H9 (cell line): ENCODE data around the gene NEK5. TPM values are rescaled to one million over a fixed set of nuclear protein-coding genes. Genes with fewer than 3 reads are reported as not detected.

ENCODE experiments used
- DNase-seq: peaks from one replicate; pipeline ENCODE4 v3.0.0-alpha.2; 2017
- H2AFZ ChIP-seq: one replicate; pipeline ENCODE4 v1.6.1; 2013; ENCODE audit warnings: mild to moderate bottlenecking, low read length, control low read depth, moderate library complexity
- H2AK5ac ChIP-seq: 2 replicates; pipeline ENCODE4 v1.6.1; 2013; ENCODE audit warnings: low read length, control low read depth, mixed read lengths; ENCODE audit not compliant: insufficient read length
- H2BK120ac ChIP-seq: one replicate; pipeline ENCODE4 v1.6.1; 2013; ENCODE audit warnings: low read depth, mild to moderate bottlenecking, low read length, control low read depth, inconsistent platforms; ENCODE audit not compliant: poor library complexity, severe bottlenecking
- H2BK12ac ChIP-seq: 2 replicates; pipeline ENCODE4 v1.6.1; 2013; ENCODE audit warnings: low read length, control low read depth, mixed read lengths, low read depth; ENCODE audit not compliant: insufficient read length
- H2BK15ac ChIP-seq: 2 replicates; pipeline ENCODE4 v1.6.1; 2013; ENCODE audit warnings: low read depth, low read length, control low read depth
- H2BK20ac ChIP-seq: one replicate; pipeline ENCODE4 v1.6.1; 2013; ENCODE audit warnings: low read depth, mild to moderate bottlenecking, low read length, control low read depth, inconsistent platforms; ENCODE audit not compliant: poor library complexity, severe bottlenecking
- H2BK5ac ChIP-seq: 2 replicates; pipeline ENCODE4 v1.6.1; 2013; ENCODE audit warnings: low read length, control low read depth, mixed read lengths; ENCODE audit not compliant: insufficient read length
- H3K14ac ChIP-seq: 2 replicates; pipeline ENCODE4 v1.6.1; 2013; ENCODE audit warnings: low read length, control low read depth; ENCODE audit not compliant: insufficient read depth
- H3K18ac ChIP-seq: 2 replicates; pipeline ENCODE4 v1.6.1; 2013; ENCODE audit warnings: low read depth, mild to moderate bottlenecking, mixed read lengths, low read length, control low read depth; ENCODE audit not compliant: insufficient read length
- H3K23ac ChIP-seq: 2 replicates; pipeline ENCODE4 v1.6.1; 2013; ENCODE audit warnings: low read length, control low read depth, mixed read lengths, low read depth; ENCODE audit not compliant: insufficient read length
- H3K23me2 ChIP-seq: 2 replicates; pipeline ENCODE4 v1.6.1; 2013; ENCODE audit warnings: low read depth, mild to moderate bottlenecking, mixed read lengths, low read length, control low read depth; ENCODE audit not compliant: insufficient read length, poor library complexity, severe bottlenecking
- H3K27ac ChIP-seq: 2 replicates; pipeline ENCODE4 v1.5.1; 2013; ENCODE audit warnings: low read length, control low read depth, mixed read lengths, low read depth; ENCODE audit not compliant: insufficient read length
- H3K27me3 ChIP-seq: 2 replicates; pipeline ENCODE4 v1.6.1; 2013; ENCODE audit warnings: low read length, control low read depth, inconsistent platforms; ENCODE audit not compliant: insufficient read depth
- H3K4ac ChIP-seq: 2 replicates; pipeline ENCODE4 v1.6.1; 2013; ENCODE audit warnings: low read depth, mild to moderate bottlenecking, control low read depth, inconsistent platforms, low read length, moderate library complexity
- H3K4me1 ChIP-seq: 2 replicates; pipeline ENCODE4 v1.6.1; 2013; ENCODE audit warnings: low read length, control low read depth, inconsistent platforms; ENCODE audit not compliant: insufficient read depth
- H3K4me2 ChIP-seq: 2 replicates; pipeline ENCODE4 v1.6.1; 2013; ENCODE audit warnings: low read length, control low read depth, mixed read lengths; ENCODE audit not compliant: insufficient read length, insufficient read depth
- H3K56ac ChIP-seq: 2 replicates; pipeline ENCODE4 v1.6.1; 2013; ENCODE audit warnings: low read depth, mild to moderate bottlenecking, mixed read lengths, low read length, control low read depth; ENCODE audit not compliant: insufficient read length
- H3K79me1 ChIP-seq: 2 replicates; pipeline ENCODE4 v1.6.1; 2013; ENCODE audit warnings: low read depth, mild to moderate bottlenecking, moderate library complexity, low read length, control low read depth, inconsistent platforms; ENCODE audit not compliant: insufficient read depth, poor library complexity, severe bottlenecking
- H3K79me2 ChIP-seq: 2 replicates; pipeline ENCODE4 v1.6.1; 2013; ENCODE audit warnings: low read length, control low read depth, inconsistent platforms; ENCODE audit not compliant: insufficient read depth
- H3K9ac ChIP-seq: 2 replicates; pipeline ENCODE4 v1.6.1; 2013; ENCODE audit warnings: low read length, control low read depth, mixed read lengths; ENCODE audit not compliant: insufficient read length; ENCODE audit errors: extremely low read depth
- H3K9me3 ChIP-seq: one replicate; pipeline ENCODE4 v1.6.1; 2013; ENCODE audit warnings: low read depth, low read length, inconsistent platforms; ENCODE audit not compliant: control insufficient read depth
- H3T11ph ChIP-seq: one replicate; pipeline ENCODE4 v1.6.1; 2013; ENCODE audit warnings: mild to moderate bottlenecking, low read length, control low read depth, inconsistent platforms
- H4K20me1 ChIP-seq: one replicate; pipeline ENCODE4 v1.6.1; 2013; ENCODE audit not compliant: control insufficient read depth, insufficient read length, insufficient read depth
- H4K5ac ChIP-seq: 2 replicates; pipeline ENCODE4 v1.6.1; 2013; ENCODE audit warnings: low read depth, mild to moderate bottlenecking, mixed read lengths, low read length, control low read depth; ENCODE audit not compliant: insufficient read length
- H4K8ac ChIP-seq: replicated peaks from 2 replicates; pipeline ENCODE4 v1.6.1; 2013; ENCODE audit warnings: low read length, control low read depth, mixed read lengths, low read depth; ENCODE audit not compliant: insufficient read length
- H4K91ac ChIP-seq: 2 replicates; pipeline ENCODE4 v1.6.1; 2013; ENCODE audit warnings: low read depth, mild to moderate bottlenecking, moderate library complexity, mixed read lengths, low read length, control low read depth; ENCODE audit not compliant: insufficient read length
- H3K27ac Mint-ChIP-seq, 3 experiments: 2 replicates in 2 of 3; 3 replicates in 1 of 3; pipeline ENCODE4 v1.8.0; 2020 to 2021; ENCODE audit warnings: mixed read lengths in 3 of 3, mild to moderate bottlenecking in 1 of 3, moderate library complexity in 1 of 3
- H3K27me3 Mint-ChIP-seq: 2 replicates; pipeline ENCODE4 v1.8.0; 2021; ENCODE audit warnings: low read depth, mild to moderate bottlenecking, moderate library complexity, mixed read lengths
- H3K36me3 Mint-ChIP-seq, 3 experiments: 2 replicates in 2 of 3; 3 replicates in 1 of 3; pipeline ENCODE4 v1.8.0; 2020 to 2021; ENCODE audit warnings: low read depth in 3 of 3, mixed read lengths in 3 of 3; ENCODE audit not compliant: insufficient read depth in 1 of 3
- H3K4me1 Mint-ChIP-seq, 2 experiments: 2 replicates each; pipeline ENCODE4 v1.8.0; 2020; ENCODE audit warnings: mixed read lengths in 2 of 2
- H3K4me3 Mint-ChIP-seq, 2 experiments: 2 replicates in 1 of 2; 3 replicates in 1 of 2; pipeline ENCODE4 v1.8.0; 2020 to 2021; ENCODE audit warnings: mild to moderate bottlenecking in 2 of 2, mixed read lengths in 2 of 2, moderate library complexity in 1 of 2
- H3K9me3 Mint-ChIP-seq, 2 experiments: 2 replicates in 1 of 2; 3 replicates in 1 of 2; pipeline ENCODE4 v1.8.0; 2020; ENCODE audit warnings: mild to moderate bottlenecking in 2 of 2, mixed read lengths in 2 of 2, moderate library complexity in 1 of 2
- CTCF ChIP-seq: fragments of 200-600 bp; sonication (generic); conservative IDR thresholded peaks from 3 replicates; pipeline ENCODE4 v1.8.0; 2021; ENCODE audit warnings: antibody characterized with exemption, mild to moderate bottlenecking
- WGBS: extraction: QIAGEN DNeasy Blood & Tissue Kit; methylation state at CpG from one replicate; pipeline ENCODE4 v1.1.7; 2013; ENCODE audit warnings: missing lambda C conversion rate, low lambda C conversion rate, mixed read lengths; ENCODE audit not compliant: insufficient read length; ENCODE audit errors: extremely low coverage; 5-methylcytosine and 5-hydroxymethylcytosine counted together
- total RNA-seq: library from RNA; stranded (reverse); gene quantifications from 2 replicates; pipeline ENCODE4 v1.2.1, GENCODE V29; 2021

Gene NEK5
- total RNA-seq, 1 experiment from 2014 or later: 0.26 TPM

GRCh38 chr13:51993713-51994112 lies 135.2 kb downstream of the NEK5 start:
- Histone ChIP-seq H3K4ac (no peak overlapping the region), H2BK120ac (no peak overlapping the region), H4K8ac (no peak overlapping the region), H3K9me3 (no peaks in the 10 kb centered on the region), H3K9ac (no peak overlapping the region), H3K79me2 (no peaks in the 10 kb centered on the region), H4K20me1 (no peaks in the 10 kb centered on the region), H3T11ph (no peak overlapping the region), H3K27ac (no peak overlapping the region), H4K5ac (no peak overlapping the region), H3K23ac (no peak overlapping the region), H2BK12ac (no peak overlapping the region), H3K4me1 (peaks cover 5% of the 10 kb centered on the region; the same call in 1 of the 2 replicates), H2AFZ (no peak overlapping the region), H3K4me2 (no peak overlapping the region), H4K91ac (no peak overlapping the region), H2BK15ac (no peak overlapping the region), H2AK5ac (no peak overlapping the region), H3K23me2 (no peaks in the 10 kb centered on the region), H3K14ac (no peak overlapping the region), H3K56ac (no peak overlapping the region), H3K79me1 (no peaks in the 10 kb centered on the region), H2BK5ac (no peak overlapping the region), H3K27me3 (no peaks in the 10 kb centered on the region), H3K18ac (no peak overlapping the region), H2BK20ac (no peak overlapping the region)
- Mint-ChIP-seq H3K27me3 (no peaks in the 10 kb centered on the region; the same call in 1 of the 2 replicates), H3K9me3 (no peaks in the 10 kb centered on the region), H3K4me3 (no peak overlapping the region), H3K27ac (no peak overlapping the region; a peak in 1 of 7 replicates), H3K4me1 (peaks cover 29 to 34% of the 10 kb centered on the region in 2 experiments), H3K36me3 (no peaks in the 10 kb centered on the region; a peak in 1 of 7 replicates)
- WGBS: no CpG with 5 or more reads among the region's 2 CpGs
- TF ChIP-seq CTCF: no peak
- DNase-seq: no peak
